Measurements from ENCODE around the gene SLC16A10.
"Not testable (repeated sequence)": the region's sequence is repeated elsewhere in the genome, so short reads cannot be mapped to it uniquely, and the experiment has no call there.

- TF ChIP-seq HINFP (CRISPR knock-in tag; IDR thresholded peaks at IDR 0.05; ENCODE audit: low read depth); E2F1 (CRISPR knock-in tag; IDR thresholded peaks at IDR 0.05); ZNF160 (CRISPR knock-in tag; IDR thresholded peaks at IDR 0.05): not testable (repeated sequence)
Observed at GRCh38 chr6:111203539-111203938, 116.2 kb downstream of the SLC16A10 start.
